ENCODE measurements around the gene ATXN7. TPM values are rescaled to one million over a fixed set of nuclear protein-coding genes. Genes with fewer than 3 reads are reported as not detected.

The ATXN7 gene
- total RNA-seq, 2 experiments from 2014 or later = 21.0 to 23.2 TPM

DNA sequence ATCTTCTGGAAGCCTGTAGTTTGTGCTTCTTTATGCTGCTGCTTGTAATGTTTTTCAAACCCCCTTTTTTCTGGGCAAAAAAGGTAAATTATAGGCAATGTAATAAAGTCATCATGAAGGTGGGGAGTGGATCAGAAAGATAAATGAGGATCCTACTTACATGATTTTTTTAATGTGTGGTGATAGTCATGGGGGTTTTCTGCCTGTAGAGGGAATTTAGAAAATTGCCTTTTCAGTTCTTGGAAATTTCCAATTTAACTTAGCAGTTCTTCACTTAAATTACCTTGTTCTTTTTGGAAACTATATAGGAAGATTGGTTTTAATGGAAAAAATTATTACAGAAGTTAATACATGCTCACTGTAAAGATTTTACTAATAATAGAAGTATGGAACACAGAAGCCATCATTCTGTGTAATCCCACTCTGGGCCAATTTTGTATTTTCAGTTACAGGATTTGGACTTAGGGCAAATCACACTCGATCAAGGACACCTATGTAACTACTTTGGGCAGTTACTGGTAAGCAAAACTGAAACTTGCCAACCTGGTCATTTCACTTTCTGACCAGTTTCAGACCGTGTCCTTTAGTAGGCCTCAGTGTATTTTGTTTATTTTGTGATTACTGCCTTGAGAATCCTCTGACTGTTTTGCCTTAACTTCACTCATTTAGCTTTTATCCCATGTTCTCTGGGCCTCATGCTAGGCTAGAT, 59.0 kb downstream of the ATXN7 start:
- ChIA-PET POLR2A (interaction anchor here (0.5 kb wide), 1 partner anchor 74 kb away, joined by 9 read pairs; no protein-coding TSS in a partner anchor), CTCF (no interaction called here)

DNA sequence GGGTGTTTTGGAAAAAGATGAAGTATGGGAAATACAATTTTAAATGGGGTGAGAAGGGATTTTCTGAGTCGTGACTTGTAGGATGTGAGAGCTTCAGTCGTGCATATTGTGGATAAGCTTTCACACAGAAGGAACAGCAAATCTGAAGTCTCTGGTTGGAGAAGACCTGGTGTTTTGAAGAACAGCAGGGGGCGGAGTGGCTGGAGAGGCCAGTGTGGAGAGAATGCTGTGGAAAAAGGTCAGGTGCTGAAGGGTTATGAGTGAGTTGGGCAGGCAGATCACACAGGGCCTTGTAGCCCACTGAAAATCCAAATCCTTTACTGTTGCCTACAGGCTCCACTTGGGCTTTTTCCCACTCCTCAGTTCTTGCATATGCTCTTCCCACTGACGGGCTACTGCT, 62.6 kb downstream of the ATXN7 start:
- POLR2A ChIA-PET = no interaction called here

DNA sequence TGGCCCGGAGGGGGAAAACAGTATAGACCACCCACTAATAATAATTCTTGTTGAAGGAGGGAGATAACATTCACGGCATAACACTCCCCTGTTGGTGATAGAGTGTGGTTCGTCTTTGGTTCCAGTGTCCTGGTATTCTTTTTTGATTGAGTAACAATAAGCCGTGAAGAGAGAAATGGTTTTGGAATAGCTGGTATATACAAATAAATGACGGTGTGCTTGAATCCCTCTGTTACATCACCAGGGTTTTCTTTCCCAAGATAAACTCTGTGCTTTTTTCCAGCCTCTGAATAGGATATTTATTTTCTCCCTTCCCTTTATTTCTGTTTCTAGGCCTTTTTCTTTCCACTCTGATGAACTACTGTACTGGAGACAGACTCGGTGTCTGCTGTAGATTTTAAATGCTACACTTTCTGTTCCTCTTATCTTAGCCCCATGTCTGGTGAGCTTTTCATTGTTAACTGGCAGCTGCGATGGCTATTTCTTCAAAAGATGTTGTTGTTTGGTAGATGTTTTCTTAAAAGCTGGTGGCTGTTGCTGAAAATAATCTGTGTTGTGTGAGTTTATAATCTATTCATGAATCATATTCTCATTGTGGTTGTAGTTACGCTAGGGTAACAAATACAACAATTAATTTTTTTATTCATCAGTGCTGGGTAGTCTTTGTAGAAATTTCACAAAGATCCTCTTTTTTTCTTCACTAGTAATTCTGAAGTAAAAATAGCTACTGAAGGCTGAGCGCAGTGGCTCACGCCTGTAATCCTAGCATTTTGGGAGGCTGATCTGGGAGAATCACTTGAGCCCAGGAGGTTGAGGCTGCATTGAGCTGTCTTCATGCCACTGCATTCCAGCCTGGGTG, 64.0 kb downstream of the ATXN7 start:
- ChIA-PET POLR2A (no interaction called here), CTCF (no interaction called here)

More for the DNA sequence above, 62.6 kb downstream of the ATXN7 start:
- CTCF ChIA-PET = no interaction called here

DNA sequence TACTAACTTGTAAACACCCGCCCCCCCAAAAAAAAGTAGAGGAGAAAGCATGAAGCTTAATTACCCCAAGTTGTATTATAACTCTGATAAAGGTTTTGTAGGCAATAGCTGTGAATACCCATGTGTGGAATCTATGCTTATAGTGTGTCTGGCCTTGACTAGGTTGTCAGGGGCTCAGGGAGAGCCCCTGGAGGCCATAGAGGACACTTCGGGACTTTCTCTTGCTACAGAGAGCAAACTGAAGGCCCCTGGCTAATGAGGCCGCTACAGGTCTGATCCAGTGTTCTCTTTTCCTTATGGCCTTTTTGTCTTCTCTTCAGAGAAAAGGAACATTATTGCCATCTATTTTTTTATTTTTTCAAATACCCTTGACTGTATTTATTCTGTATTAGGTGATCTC, 67.6 kb downstream of the ATXN7 start:
- ChIA-PET POLR2A (no interaction called here), CTCF (no interaction called here)

DNA sequence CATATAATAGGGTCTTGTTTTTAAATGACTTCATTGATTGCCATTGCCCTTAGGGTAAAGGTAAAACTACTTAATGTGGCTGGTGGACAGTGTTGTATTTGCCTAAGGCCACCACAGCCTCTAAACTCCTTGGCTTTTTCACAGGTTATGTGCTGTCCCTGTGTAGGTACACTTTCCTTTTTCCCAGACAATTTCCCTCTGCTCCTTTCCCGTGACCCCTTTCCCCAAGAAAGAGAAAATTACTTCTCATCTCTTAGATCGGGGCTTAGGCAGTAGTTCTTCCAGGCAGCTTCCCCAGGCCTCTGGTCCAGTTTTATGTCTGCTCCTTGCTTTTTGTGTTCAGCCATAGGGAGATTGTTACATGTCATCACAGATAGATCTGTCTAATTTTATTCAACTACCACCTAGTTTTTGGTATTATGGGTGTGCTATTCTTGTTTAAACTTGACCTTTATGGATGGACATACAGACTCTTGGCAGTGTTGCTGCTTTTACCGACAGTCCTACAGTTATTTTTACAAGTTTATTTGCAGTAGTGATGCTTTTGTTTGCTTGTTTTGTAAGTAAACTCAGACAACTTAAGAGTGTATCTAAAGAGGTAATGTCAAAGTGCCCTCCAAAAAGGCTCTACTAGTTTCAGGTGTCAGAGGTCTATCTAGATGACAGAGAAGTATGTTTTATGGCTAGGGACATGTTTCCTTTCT, 69.0 kb downstream of the ATXN7 start:
- ChIA-PET POLR2A (no interaction called here), CTCF (no interaction called here)

DNA sequence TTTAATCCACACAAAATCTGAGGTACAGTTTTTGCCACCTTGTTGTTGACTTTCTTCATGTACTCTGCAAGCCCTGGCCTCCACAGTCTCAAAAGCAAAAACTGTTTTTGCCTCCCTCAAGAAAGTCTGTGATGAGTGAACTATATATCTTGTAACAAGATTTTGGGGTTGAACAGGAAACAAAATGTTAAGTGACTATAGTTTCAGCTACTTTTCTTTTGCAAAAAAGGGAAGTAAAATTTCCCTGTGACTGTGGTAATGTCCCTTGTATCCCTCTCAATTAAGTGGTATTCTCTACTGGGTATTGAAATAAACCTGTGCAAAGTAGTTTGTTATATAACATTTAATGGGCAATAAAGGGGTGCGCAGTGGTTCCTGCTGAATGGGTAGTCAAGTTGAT, 69.8 kb downstream of the ATXN7 start:
- ChIA-PET CTCF (no interaction called here), POLR2A (no interaction called here)

DNA sequence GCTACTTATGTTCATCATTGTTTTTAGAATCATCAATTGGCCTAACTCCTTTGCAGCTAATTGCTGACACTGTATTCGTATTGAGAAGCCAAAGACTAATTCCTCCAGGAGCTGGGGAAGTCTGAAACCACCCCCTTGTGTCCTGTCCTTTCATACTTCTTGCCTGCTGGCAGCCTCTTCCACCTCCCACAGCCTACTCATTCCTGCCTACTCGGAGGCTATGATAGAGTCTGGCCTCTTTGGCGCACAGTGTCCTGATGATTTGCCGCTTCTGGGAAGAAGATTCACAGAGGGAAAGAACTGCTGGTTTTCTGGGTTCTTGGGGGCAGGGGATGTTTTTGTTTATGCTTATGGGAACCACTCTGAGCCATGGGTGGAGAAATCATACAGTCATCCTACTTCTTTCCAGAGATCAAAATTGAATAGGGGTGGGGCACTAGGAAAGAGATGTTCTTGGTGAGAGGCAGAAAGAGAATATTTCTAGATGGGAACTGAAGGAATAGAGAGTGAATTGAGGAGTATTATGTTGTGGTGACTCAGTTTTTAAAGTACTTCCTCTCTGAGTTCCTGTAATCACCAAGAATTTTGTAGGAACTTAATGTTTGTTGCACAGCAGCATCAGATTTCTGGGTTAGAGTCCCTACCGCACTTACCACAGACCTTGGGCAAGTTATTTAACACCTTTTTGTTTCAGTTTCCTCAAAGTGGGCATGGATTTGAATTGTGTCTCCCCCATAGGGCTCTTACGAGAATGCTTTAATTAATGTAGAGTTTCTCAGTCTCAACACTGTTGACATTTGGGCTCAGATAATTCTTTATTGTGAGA, 70.6 kb downstream of the ATXN7 start:
- POLR2A ChIA-PET = no interaction called here
- CTCF ChIA-PET = no interaction called here

DNA sequence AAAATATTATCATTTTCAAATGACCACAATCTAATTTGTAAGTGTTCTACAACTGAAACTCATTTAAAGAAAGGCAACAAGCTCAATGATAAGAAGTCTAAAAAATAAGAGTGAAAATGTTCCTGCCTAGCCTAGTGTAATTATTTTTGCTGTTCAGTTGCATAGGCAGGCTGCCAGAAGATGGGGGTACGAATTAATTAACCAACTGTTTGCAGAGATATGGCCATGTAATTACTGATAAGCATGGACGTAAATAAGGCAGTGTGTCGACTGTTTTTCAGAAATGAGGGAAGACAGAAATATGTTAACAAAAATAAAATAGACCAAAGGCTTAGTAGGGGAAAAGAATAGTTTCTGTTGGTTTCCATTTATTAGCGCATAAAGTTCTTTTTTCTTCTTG, 73.3 kb downstream of the ATXN7 start:
- CTCF ChIA-PET = no interaction called here
- POLR2A ChIA-PET = no interaction called here

DNA sequence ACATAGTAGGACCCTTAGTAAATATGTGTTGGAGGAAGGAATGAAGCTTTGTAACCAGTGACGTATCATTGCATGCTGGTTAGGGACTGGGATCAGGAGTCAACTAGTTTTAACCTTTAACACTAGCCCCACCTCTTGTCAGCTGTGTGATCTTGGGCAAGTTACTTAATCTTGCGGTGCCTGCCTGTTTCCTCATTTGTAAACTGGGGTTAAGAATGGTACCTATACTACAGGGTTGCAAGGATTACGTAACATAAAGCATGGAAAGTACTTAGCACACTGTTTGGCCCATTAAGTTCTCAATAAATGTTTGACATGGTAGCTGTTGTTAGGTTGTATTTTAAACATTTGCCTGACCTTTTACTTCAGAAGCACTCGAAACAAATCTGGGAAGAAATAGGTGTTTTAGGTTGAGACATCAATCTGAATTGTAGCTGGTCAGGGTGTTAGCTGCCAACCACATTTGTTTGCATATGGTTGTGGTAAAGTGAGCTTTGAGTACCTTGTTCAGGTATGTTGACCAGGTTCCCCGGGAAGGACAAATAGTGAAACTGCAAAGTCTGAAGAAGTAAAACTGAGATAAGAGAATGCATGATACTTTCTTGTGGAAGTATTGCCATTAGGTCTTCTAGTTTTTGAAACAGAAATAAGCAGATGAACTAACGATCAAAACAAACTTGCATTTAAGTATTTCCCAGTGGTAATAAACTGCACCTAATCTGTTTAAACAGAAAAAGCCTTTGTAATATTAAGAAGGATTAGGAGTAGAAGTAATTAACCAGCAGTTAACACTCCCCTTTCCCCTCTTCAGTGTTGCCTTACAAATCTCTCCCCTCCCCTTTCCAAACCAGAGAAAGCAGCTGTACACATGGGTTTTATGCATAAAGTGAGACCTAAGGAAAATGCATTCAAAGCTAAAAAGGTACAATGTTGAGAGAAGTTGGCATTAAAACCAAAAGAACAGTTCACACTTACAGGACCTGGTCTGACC, 74.3 kb downstream of the ATXN7 start:
- CTCF ChIA-PET = no interaction called here
- POLR2A ChIA-PET = no interaction called here

DNA sequence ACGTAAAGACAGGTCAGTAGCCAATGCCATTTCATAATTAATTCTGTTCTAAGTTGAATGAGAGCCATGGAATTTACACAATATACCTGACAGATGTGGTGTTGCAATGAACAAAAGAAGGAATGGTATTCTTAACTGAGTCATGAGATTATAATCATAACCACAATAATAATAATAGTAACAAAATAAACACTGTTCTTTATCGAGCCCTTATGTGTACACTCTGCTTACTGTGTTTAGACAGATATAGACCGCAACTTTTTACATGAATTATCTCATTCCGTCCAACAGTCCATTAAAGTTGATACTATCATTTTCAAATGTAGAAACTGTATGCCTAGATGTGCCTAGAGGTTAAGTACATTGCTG, 76.7 kb downstream of the ATXN7 start:
- POLR2A ChIA-PET = no interaction called here

DNA sequence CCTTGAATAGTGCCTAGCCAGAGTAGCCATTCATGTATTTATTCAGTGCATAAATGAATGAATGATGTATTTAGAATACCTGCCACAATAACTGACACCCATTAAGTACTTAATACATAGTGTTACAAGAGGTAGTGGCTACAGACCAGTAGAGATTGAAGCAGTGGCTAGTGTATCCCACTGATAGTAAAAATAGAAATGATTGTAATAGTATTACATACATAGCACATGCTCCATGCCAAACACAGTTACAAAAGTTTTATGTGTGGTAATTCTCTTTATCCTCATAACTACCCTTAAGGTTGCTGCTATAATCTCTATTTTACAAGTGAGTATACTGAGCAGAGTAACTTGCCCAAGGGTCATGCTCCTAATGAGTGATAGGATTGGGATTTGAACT, 78.9 kb downstream of the ATXN7 start:
- ChIA-PET CTCF (no interaction called here), POLR2A (no interaction called here)

More for the DNA sequence above, 76.7 kb downstream of the ATXN7 start:
- CTCF ChIA-PET = no interaction called here

DNA sequence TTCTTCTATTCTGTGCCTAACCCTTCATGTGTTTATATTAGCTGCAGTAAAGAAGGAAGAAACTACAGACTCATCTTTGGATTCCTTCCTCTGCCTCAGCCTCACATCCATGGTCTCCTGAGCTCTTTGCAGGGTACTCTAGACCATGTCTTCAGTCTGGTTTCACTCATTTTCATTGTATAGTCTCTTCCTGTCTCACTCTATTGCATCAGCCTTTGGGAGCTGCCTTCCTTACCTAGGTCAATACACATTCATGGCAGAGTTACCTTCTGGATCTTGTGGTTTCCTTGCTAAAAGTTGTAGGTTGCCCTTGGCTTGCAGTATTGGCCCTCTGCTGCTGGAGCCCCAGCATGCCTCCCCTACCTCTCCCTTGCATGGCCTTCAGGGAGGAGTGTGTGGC, 80.0 kb downstream of the ATXN7 start:
- CTCF ChIA-PET = interaction anchor here (1.2 kb wide), 1 partner anchor 30 kb away, joined by 4 read pairs; no protein-coding TSS in a partner anchor
- POLR2A ChIA-PET = no interaction called here

DNA sequence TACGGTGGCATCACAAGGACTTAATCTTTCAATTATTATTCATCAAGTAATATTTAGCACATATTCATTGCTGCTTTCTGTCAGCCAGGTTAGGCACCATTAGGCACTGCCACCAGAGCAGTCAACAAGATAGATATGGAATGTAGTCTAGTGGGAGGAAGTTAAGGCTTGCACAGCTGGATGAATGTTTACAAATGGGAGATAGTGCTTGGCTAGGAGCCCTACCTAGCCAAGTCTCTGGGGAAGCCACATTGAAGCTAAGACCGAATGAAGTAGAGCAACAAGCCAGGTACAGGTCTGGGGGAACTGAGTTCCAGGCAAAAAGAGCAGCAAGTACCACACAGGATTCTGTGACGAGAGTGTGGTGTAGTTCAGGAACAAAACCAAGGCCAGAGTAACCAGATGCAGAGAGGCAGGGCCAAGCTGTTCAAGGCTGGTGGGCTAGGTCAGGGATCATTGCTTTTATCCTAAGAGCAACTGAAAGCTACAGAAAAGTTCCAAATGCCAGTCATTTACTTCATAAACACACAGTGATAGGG, 82.0 kb downstream of the ATXN7 start:
- CTCF ChIA-PET = no interaction called here
- POLR2A ChIA-PET = interaction anchor here (0.7 kb wide), 1 partner anchor 75 kb away, joined by 3 read pairs; no protein-coding TSS in a partner anchor

DNA sequence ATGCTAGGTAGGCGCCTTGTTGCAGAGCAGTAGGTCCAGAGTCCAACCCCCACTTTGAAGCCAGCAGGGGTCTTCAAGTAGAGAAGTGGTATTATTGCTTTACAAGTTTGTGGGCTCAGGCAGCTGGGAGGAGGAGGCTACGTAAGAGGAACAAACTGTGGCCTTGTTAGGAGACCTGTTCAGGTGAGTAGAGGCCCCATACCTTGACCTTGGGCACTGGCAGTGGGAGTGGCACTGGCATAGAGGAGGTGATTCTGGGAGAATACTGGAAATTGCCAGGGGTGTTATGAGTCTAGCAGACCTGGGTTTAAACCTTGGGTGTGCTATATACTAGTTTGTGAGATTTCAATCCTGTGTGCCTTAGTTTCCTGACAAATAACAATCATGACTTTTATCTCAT, 83.1 kb downstream of the ATXN7 start:
- CTCF ChIA-PET = no interaction called here
- POLR2A ChIA-PET = no interaction called here

DNA sequence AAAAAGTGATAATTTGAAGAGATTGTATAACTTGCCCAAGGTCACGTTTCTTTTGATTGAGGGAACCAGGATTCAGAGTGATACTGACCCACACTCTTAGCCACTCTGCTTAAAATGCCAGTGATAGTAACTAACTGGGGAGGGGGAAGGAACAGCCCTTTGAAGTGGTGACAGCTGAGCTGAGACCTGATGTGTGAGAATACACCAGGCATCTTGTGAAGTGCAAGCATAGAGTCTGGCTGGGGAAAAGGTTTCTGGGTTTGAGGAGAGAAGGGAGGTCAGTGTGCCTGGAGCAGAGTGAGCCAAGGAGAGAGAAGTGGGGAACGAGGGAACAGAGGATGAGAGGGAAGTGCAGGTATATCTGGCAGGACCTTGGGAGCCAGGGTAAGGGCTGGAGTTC, 83.9 kb downstream of the ATXN7 start:
- ChIA-PET POLR2A (no interaction called here), CTCF (no interaction called here)

DNA sequence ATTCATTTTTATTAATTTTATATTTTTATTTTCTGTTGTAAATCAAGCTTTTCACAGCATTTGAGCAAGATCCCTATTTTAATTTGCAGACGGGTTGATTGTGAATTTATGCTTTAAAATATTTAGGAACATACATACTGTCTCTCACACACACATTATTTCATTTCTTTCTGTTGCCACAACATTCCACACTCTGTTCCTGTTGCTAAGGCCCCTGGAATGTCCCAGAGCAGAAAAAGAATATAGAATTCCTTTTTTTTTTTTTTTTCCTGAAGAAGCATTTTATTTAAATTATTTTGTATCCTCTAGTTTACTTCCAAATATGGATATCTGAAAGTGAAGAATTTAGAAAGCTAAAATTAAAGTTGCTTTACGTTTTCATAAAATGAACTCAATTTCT, 85.3 kb downstream of the ATXN7 start:
- POLR2A ChIA-PET = interaction anchor here (0.6 kb wide), 1 partner anchor 11 kb away, joined by 4 read pairs; no protein-coding TSS in a partner anchor
- CTCF ChIA-PET = no interaction called here

DNA sequence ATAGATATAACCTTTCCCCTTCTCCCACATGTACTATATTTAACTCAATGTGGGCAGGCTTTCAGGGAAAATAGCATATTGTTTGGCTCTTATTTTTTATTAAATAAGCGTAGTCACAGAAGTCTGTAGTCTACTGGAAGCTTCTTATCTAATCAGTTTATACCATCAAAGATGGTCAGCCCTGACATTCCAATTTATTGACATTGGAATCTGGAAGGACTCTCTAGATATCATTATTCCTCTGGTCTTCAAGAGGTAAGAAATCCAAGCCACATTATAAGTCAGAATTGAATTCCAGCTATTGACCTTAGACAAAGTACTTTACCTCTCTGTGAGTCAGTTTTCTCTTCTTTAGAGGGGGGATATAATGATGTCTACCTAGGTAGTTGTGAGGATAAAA, 87.0 kb downstream of the ATXN7 start:
- ChIA-PET CTCF (no interaction called here), POLR2A (interaction anchor here (1.0 kb wide), 1 partner anchor 39 kb away, joined by 4 read pairs; the partner anchor contains the start of gene SCAANT1)

DNA sequence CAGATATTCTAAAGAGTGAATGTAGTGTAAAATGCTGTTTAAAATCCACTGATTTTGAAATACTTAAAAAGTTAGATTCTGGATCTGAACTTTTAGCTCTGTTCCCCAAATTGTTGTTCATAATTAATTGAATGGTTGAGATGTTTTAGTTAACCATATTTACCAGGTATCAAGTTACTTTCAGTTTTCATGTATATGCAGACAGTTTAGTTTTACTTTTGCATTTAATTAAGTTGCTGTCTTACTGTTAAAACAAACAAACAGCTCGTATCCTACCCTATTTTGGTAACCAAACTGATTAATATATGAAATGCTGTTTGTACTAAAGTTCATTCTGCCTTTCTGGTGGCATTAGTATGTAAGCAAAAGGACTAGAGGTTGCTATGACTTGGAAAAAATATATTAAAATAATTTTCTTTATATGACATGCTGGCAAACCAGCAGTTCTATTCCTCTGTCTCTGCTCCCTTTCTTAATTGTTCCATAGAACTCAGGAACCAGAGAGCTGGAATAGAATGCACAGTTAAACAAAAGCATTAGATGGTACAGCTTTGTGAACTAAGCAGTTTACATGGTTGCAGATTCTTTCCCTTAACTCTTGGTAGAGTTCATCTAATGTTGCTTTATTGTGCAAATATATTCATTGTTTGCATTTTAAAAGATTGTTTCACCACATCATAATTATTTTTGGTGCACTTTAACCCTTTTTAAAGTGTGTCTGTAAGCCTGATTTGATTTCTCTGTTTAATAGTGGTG, 88.0 kb downstream of the ATXN7 start:
- CTCF ChIA-PET = interaction anchor here (0.8 kb wide), 1 partner anchor 10 kb away, joined by 3 read pairs; no protein-coding TSS in a partner anchor
- POLR2A ChIA-PET = interaction anchor here (1.0 kb wide), 1 partner anchor 40 kb away, joined by 4 read pairs; the partner anchor contains the start of gene SCAANT1

Measured in activated CD8-positive, alpha-beta memory T cell treated with anti-CD3 and anti-CD28 coated beads for 36 hours (primary cell).